Trophoblast cell (in vitro differentiated cells and primary cell): ENCODE data around the gene CHD6.

Experiments used
- DNase-seq, 2 donors: peaks; one replicate each; pipeline ENCODE4 v3.0.0-alpha.2; 2016
- H2AFZ ChIP-seq: 2 replicates; pipeline ENCODE4 v1.6.1; 2013; ENCODE audit warnings: low read length, moderate library complexity, mild to moderate bottlenecking; ENCODE audit not compliant: insufficient read depth, poor library complexity
- H2AK5ac ChIP-seq: 2 replicates; pipeline ENCODE4 v1.6.1; 2013; ENCODE audit warnings: mild to moderate bottlenecking, low read length
- H2BK120ac ChIP-seq: 2 replicates; pipeline ENCODE4 v1.6.1; 2013; ENCODE audit warnings: low read length, mild to moderate bottlenecking, moderate library complexity; ENCODE audit not compliant: insufficient read depth, poor library complexity
- H2BK12ac ChIP-seq: 2 replicates; pipeline ENCODE4 v1.6.1; 2013; ENCODE audit warnings: mild to moderate bottlenecking, low read length, moderate library complexity
- H2BK5ac ChIP-seq: 2 replicates; pipeline ENCODE4 v1.6.1; 2013; ENCODE audit warnings: low read length, low read depth, moderate library complexity, mild to moderate bottlenecking; ENCODE audit not compliant: poor library complexity
- H3K14ac ChIP-seq: 2 replicates; pipeline ENCODE4 v1.6.1; 2013; ENCODE audit warnings: mild to moderate bottlenecking, low read length
- H3K18ac ChIP-seq: 2 replicates; pipeline ENCODE4 v1.6.1; 2013; ENCODE audit warnings: mild to moderate bottlenecking, low read length
- H3K23ac ChIP-seq: 2 replicates; pipeline ENCODE4 v1.6.1; 2013; ENCODE audit warnings: low read length
- H3K27ac ChIP-seq: 2 replicates; pipeline ENCODE4 v1.5.1; 2013; ENCODE audit warnings: low read depth, mild to moderate bottlenecking, inconsistent platforms, low read length, moderate library complexity
- H3K27me3 ChIP-seq: 2 replicates; pipeline ENCODE4 v1.6.1; 2013; ENCODE audit warnings: inconsistent platforms, mild to moderate bottlenecking, low read length, moderate library complexity; ENCODE audit not compliant: insufficient read depth
- H3K36me3 ChIP-seq, 2 experiments: 1 replicate in 1 of 2; 2 replicates in 1 of 2; pipeline ENCODE4 v1.6.1; 2013; ENCODE audit warnings: low read length in 2 of 2, mild to moderate bottlenecking in 2 of 2, moderate library complexity in 1 of 2; ENCODE audit not compliant: insufficient read depth in 2 of 2, control insufficient read depth in 1 of 2
- H3K4ac ChIP-seq: 2 replicates; pipeline ENCODE4 v1.6.1; 2013; ENCODE audit warnings: low read depth, mild to moderate bottlenecking, low read length, moderate library complexity
- H3K4me1 ChIP-seq, 2 experiments: 1 replicate in 1 of 2; 2 replicates in 1 of 2; pipeline ENCODE4 v1.6.1; 2013; ENCODE audit warnings: low read length in 2 of 2, mild to moderate bottlenecking in 2 of 2, moderate library complexity in 1 of 2; ENCODE audit not compliant: insufficient read depth in 2 of 2, control insufficient read depth in 1 of 2
- H3K4me2 ChIP-seq: 2 replicates; pipeline ENCODE4 v1.6.1; 2013; ENCODE audit warnings: inconsistent platforms, mild to moderate bottlenecking, low read length, moderate library complexity
- H3K4me3 ChIP-seq: 2 replicates; pipeline ENCODE4 v1.5.1; 2013; ENCODE audit warnings: mild to moderate bottlenecking, low read depth, low read length, inconsistent platforms
- H3K79me1 ChIP-seq: one replicate; pipeline ENCODE4 v1.6.1; 2013; ENCODE audit warnings: low read length
- H3K79me2 ChIP-seq: 2 replicates; pipeline ENCODE4 v1.6.1; 2013; ENCODE audit warnings: low read length, mild to moderate bottlenecking; ENCODE audit not compliant: control insufficient read depth, insufficient read depth, poor library complexity
- H3K9ac ChIP-seq: 2 replicates; pipeline ENCODE4 v1.6.1; 2013; ENCODE audit warnings: mild to moderate bottlenecking, low read length
- H3K9me3 ChIP-seq: 2 replicates; pipeline ENCODE4 v1.6.1; 2013; ENCODE audit warnings: low read depth, mild to moderate bottlenecking, control low read depth, inconsistent platforms, low read length; ENCODE audit not compliant: insufficient read depth
- H4K12ac ChIP-seq: 2 replicates; pipeline ENCODE4 v1.6.1; 2013; ENCODE audit warnings: low read depth, mild to moderate bottlenecking, low read length, moderate library complexity
- H4K8ac ChIP-seq: 2 replicates; pipeline ENCODE4 v1.6.1; 2013; ENCODE audit warnings: low read depth, mild to moderate bottlenecking, low read length, moderate library complexity
- H4K91ac ChIP-seq: one replicate; pipeline ENCODE4 v1.6.1; 2013; ENCODE audit warnings: low read depth, mild to moderate bottlenecking, low read length, moderate library complexity
- WGBS: extraction: QIAGEN DNeasy Blood & Tissue Kit; methylation state at CpG from one replicate; pipeline ENCODE4 v1.1.7; 2013; ENCODE audit warnings: missing lambda C conversion rate; ENCODE audit not compliant: insufficient read length, insufficient coverage; ENCODE audit errors: extremely low coverage; 5-methylcytosine and 5-hydroxymethylcytosine counted together

CHD6 gene

DNA sequence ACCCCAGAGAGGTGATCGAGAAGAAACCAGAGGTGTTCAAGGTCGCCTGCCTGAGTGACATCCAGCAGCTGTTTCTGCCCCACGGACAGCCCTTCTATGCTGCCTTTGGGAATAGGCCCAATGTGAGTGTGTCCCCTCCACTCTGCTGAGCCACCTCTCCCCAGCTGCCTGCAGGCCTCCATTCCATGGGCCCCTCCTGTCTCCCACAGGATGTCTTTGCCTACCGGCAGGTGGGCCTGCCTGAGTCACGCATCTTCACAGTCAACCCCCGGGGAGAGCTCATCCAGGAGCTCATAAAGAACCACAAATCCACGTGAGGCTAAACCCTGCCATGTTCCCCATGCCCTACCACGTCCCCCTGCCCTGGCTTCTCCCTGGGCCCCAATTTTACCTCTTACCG is 259.9 kb downstream of the CHD6 start:
- DNase-seq: no peak
- Histone ChIP-seq H3K23ac (no peak overlapping the region), H3K79me2 (no peaks in the 10 kb centered on the region), H3K27me3 (no peaks in the 10 kb centered on the region), H3K4ac (no peak overlapping the region), H3K18ac (no peak overlapping the region), H2BK5ac (no peak overlapping the region), H2AK5ac (no peak overlapping the region), H3K4me3 (no peak overlapping the region), H4K91ac (no peak overlapping the region), H3K4me2 (no peak overlapping the region), H3K27ac (no peak overlapping the region), H2BK120ac (no peak overlapping the region), H2BK12ac (no peak overlapping the region), H3K79me1 (no peaks in the 10 kb centered on the region), H4K12ac (no peak overlapping the region), H3K4me1 (no peaks in the 10 kb centered on the region), H3K9ac (no peak overlapping the region), H3K14ac (no peak overlapping the region), H3K9me3 (no peaks in the 10 kb centered on the region), H2AFZ (no peak overlapping the region), H4K8ac (no peak overlapping the region), H3K36me3 (no peaks in the 10 kb centered on the region)
- WGBS: no CpG with 5 or more reads among the region's 9 CpGs

DNA sequence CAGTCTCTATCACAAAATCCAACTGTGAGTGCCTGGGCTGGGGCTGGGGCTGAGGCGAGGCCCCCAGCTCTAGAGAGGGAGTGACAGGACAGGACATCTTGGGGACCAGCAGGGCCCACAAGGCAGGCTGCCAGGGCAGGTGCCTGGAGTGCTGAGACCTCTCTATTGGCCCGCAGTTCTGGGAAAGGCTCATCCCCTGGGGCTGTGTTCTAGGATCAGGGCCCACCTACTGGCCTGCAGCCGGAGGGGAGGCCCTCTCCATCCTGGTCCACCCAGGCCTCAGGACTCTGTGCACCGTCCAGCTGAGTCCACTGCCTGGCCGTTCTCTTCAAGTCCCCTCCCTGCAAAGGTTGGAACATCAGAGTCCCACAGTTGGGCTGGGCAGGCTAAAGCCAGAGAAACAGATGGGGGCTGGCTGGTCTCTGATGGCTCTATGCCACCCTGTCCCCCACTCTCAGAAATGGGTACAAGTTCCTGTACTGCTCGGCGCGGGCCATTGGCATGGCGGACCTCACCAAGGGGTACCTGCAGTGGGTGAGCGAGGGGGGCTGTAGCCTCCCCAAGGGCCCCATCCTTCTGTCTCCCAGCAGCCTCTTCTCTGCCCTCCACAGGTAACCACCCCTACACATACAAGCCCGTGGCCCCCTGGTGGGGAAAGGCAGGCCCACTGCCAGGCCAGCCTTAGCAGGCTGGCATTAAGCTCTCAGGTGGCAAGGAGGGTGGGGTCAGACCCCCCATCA is 260.6 kb downstream of the CHD6 start:
- Histone ChIP-seq H2BK12ac (no peak overlapping the region), H3K4me3 (no peak overlapping the region), H3K4ac (no peak overlapping the region), H3K27me3 (no peaks in the 10 kb centered on the region), H3K79me2 (no peaks in the 10 kb centered on the region), H2BK120ac (no peak overlapping the region), H3K23ac (no peak overlapping the region), H3K36me3 (no peaks in the 10 kb centered on the region), H2AFZ (no peak overlapping the region), H3K4me2 (no peak overlapping the region), H3K14ac (no peak overlapping the region), H3K9me3 (no peaks in the 10 kb centered on the region), H3K79me1 (no peaks in the 10 kb centered on the region), H4K12ac (no peak overlapping the region), H2BK5ac (no peak overlapping the region), H4K8ac (no peak overlapping the region), H3K27ac (no peak overlapping the region), H3K4me1 (no peaks in the 10 kb centered on the region), H4K91ac (no peak overlapping the region), H3K9ac (no peak overlapping the region), H3K18ac (no peak overlapping the region), H2AK5ac (no peak overlapping the region)
- WGBS: no CpG with 5 or more reads among the region's 11 CpGs
- DNase-seq: no peak

DNA sequence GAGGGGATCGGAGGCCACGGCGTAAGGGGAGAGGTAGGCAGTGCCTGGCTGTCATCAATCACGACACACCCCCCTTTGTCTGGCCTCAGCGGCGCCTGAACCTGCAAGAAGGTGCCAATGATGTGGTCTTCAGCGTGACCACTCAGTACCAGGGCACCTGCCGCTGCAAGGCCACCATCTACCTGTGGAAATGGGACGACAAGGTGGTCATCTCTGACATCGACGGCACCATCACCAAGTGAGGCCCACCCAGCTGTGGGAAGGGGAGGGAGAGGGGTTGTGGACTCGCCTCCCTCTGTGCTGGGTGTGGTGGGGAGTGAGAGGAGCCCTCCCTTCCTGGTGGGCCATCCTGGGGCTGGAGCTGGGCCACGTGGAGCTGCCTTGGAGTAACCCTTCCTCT is 261.2 kb downstream of the CHD6 start:
- Histone ChIP-seq H3K14ac (no peak overlapping the region), H4K91ac (no peak overlapping the region), H3K4me3 (no peak overlapping the region), H3K9me3 (no peaks in the 10 kb centered on the region), H3K36me3 (no peaks in the 10 kb centered on the region), H3K4me2 (no peak overlapping the region), H4K8ac (no peak overlapping the region), H3K23ac (no peak overlapping the region), H3K79me1 (no peaks in the 10 kb centered on the region), H3K4ac (no peak overlapping the region), H3K27ac (no peak overlapping the region), H2BK120ac (no peak overlapping the region), H3K18ac (no peak overlapping the region), H3K27me3 (no peaks in the 10 kb centered on the region), H2AK5ac (no peak overlapping the region), H4K12ac (no peak overlapping the region), H3K4me1 (no peaks in the 10 kb centered on the region), H3K79me2 (no peaks in the 10 kb centered on the region), H2BK5ac (no peak overlapping the region), H3K9ac (no peak overlapping the region), H2AFZ (no peak overlapping the region), H2BK12ac (no peak overlapping the region)
- DNase-seq: no peak
- WGBS: no CpG with 5 or more reads among the region's 13 CpGs

DNA sequence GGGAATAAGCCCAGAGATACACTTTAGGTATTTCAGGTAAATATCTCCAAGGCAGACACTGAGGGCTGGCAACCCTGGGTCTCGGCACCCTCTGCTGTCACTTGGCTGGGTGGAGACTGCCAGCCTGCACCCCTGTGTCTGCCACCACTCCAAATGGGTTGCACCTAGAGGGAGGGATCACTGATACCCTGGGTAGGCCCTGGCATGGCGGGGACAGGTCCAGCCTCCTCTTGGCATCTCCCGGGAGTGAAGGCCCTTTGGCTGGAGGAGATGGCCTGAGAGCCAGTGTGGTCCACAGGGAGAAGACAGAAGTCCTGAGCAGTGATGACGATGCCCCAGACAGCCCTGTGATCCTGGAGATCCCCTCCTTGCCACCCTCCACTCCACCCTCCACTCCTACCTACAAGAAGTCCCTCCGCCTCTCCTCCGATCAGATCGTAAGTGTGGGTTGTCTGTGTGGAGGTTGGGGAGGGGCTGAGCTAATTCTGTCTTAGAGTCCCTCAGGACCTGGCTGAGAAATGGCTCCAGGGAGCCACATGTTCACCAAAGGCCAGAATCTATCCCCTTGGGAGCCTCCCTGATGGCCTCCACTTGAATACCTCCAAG is 262.5 kb downstream of the CHD6 start:
- Histone ChIP-seq H3K18ac (no peak overlapping the region), H2BK120ac (no peak overlapping the region), H3K9ac (no peak overlapping the region), H3K27me3 (no peaks in the 10 kb centered on the region), H4K91ac (no peak overlapping the region), H3K14ac (no peak overlapping the region), H3K79me1 (no peaks in the 10 kb centered on the region), H4K8ac (no peak overlapping the region), H3K4me1 (no peaks in the 10 kb centered on the region), H3K4me3 (no peak overlapping the region), H3K9me3 (no peaks in the 10 kb centered on the region), H3K4me2 (no peak overlapping the region), H2AFZ (no peak overlapping the region), H3K36me3 (no peaks in the 10 kb centered on the region), H3K4ac (no peak overlapping the region), H3K27ac (no peak overlapping the region), H3K79me2 (no peaks in the 10 kb centered on the region), H2BK5ac (no peak overlapping the region), H2AK5ac (no peak overlapping the region), H3K23ac (no peak overlapping the region), H4K12ac (no peak overlapping the region), H2BK12ac (no peak overlapping the region)
- no peak for DNase-seq
- no CpG with 5 or more reads among the region's 7 CpGs for WGBS
